Kidney glomerular epithelial cell (primary cell): ENCODE data around the gene CERS6.

Experiments used
- DNase-seq: peaks from one replicate; lab custom pipeline; 2025; lab: John Stamatoyannopoulos, UW

The CERS6 gene

GRCh38 chr2:168568476-168569267 is 112.6 kb downstream of the CERS6 start:
- no peak for DNase-seq

GRCh38 chr2:168571061-168571460 is 115.0 kb downstream of the CERS6 start:
- no peak for DNase-seq

GRCh38 chr2:168573128-168573903 is 117.2 kb downstream of the CERS6 start:
- no peak for DNase-seq

GRCh38 chr2:168574856-168575630 is 119.0 kb downstream of the CERS6 start:
- no peak for DNase-seq

- DNase-seq: no peak
Measured at GRCh38 chr2:168577885-168578284, 121.8 kb downstream of the CERS6 start.

GRCh38 chr2:168583064-168583709 is 127.1 kb downstream of the CERS6 start:
- peak; percentile 12 for DNase-seq

GRCh38 chr2:168583710-168584521 is 127.8 kb downstream of the CERS6 start:
- peak; percentile 29 for DNase-seq

- no peak for DNase-seq
Measured at GRCh38 chr2:168584911-168585310, 128.8 kb downstream of the CERS6 start.

GRCh38 chr2:168585700-168586099 is 129.6 kb downstream of the CERS6 start:
- no peak for DNase-seq

GRCh38 chr2:168587307-168587706 is 131.2 kb downstream of the CERS6 start:
- DNase-seq: no peak

- no peak for DNase-seq
Measured at GRCh38 chr2:168589236-168590211, 133.5 kb downstream of the CERS6 start.

- no peak for DNase-seq
Measured at GRCh38 chr2:168592181-168592831, 136.2 kb downstream of the CERS6 start.

- DNase-seq: no peak
Measured at GRCh38 chr2:168593713-168594112, 137.6 kb downstream of the CERS6 start.

- no peak for DNase-seq
Measured at GRCh38 chr2:168594778-168595177, 138.7 kb downstream of the CERS6 start.

GRCh38 chr2:168596881-168597655 is 141.0 kb downstream of the CERS6 start:
- DNase-seq: no peak

GRCh38 chr2:168599738-168600137 is 143.7 kb downstream of the CERS6 start:
- DNase-seq: no peak

GRCh38 chr2:168600949-168601348 is 144.9 kb downstream of the CERS6 start:
- no peak for DNase-seq

- DNase-seq: no peak
Measured at GRCh38 chr2:168601741-168602140, 145.7 kb downstream of the CERS6 start.

GRCh38 chr2:168602379-168602778 is 146.3 kb downstream of the CERS6 start:
- DNase-seq: no peak
